Measurements from ENCODE around the gene CROCC2.

The CROCC2 gene

DNA sequence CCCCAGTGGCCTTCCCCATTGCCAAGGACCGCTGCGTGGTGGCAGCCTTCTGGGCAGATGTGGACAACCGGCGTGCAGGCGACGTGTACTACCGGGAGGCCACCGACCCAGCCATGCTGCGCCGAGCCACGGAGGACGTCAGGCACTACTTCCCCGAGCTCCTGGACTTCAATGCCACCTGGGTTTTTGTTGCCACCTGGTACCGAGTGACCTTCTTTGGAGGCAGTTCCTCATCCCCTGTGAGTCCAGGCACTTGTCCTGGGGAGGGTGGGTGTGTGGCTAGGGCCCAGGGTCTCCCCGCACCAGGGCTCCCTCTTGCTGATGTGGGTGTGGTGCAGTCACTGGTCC, 124.2 kb downstream of the CROCC2 start:
- DNase-seq (ENCODE audit: low read depth in 2 of 2), result no peak
- TF ChIP-seq, protein P1, sequence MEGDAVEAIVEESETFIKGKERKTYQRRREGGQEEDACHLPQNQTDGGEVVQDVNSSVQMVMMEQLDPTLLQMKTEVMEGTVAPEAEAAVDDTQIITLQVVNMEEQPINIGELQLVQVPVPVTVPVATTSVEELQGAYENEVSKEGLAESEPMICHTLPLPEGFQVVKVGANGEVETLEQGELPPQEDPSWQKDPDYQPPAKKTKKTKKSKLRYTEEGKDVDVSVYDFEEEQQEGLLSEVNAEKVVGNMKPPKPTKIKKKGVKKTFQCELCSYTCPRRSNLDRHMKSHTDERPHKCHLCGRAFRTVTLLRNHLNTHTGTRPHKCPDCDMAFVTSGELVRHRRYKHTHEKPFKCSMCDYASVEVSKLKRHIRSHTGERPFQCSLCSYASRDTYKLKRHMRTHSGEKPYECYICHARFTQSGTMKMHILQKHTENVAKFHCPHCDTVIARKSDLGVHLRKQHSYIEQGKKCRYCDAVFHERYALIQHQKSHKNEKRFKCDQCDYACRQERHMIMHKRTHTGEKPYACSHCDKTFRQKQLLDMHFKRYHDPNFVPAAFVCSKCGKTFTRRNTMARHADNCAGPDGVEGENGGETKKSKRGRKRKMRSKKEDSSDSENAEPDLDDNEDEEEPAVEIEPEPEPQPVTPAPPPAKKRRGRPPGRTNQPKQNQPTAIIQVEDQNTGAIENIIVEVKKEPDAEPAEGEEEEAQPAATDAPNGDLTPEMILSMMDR (IDR thresholded peaks at IDR 0.05; ENCODE audit: low read depth, low read length), result no peak
- no peak overlapping the region for H3K4me3 ChIP-seq (replicated peaks in 1 of 2; ENCODE audit: low read depth in 2 of 2, low read length in 2 of 2)

DNA sequence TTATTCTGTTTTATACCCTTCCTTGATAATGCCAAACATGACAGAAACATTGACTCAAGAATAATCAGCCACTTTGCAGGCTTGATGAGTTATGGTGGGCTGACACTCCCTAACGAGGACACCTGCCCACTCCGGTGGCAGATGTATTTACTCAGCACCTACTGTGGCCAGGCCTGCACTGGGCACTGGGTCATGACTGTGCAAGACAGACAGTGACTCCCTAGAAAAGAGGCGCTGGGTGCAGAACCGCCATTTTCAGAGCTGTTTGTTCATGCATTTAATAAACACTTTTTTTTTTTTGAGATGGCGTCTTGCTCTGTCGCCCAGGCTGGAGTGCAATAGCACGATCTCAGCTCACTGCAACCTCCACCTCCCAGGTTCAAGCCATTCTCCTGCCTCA, 124.7 kb downstream of the CROCC2 start:
- no peak for DNase-seq (ENCODE audit: low read depth in 2 of 2)
- H3K4me3 ChIP-seq (replicated peaks in 1 of 2; ENCODE audit: low read depth in 2 of 2, low read length in 2 of 2), result no peak overlapping the region
- TF ChIP-seq, protein P1 (IDR thresholded peaks at IDR 0.05; ENCODE audit: low read depth, low read length), result no peak

DNA sequence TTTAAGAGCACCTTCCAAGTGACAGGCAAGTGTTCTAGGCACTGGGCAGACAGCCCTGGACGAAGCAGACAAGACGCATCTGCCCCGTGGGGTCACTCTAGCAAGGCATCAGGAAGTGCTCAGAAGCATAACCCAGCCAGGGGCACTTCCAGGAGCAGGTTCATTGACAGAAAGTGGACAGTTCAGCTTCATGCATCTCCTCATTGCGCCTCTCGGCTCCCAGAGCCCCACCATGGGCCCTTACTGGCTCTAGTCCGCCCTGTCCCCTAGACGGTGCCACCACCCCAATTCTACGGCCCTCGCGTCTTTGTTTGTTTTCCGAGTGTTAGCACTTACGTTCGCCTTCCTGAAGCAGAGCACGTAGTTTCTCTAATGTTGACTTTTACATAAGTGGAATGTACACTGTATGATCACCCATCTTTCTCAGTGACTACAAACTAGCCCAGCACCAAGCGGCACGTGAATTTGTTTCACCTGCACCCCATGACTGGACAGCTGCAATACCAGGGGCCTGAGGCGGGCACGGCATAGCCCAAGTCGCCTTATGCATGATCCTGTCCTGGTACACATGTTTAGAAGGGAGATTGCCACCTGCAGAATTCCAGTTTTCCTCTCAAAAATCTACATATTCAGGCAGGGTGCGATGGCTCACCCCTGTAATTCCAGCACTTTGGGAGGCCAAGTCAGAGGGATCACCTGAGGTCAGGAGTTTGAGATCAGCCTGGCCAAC, 125.5 kb downstream of the CROCC2 start:
- TF ChIP-seq, protein P1 (IDR thresholded peaks at IDR 0.05; ENCODE audit: low read depth, low read length), result no peak
- no peak overlapping the region for H3K4me3 ChIP-seq (replicated peaks in 1 of 2; ENCODE audit: low read depth in 2 of 2, low read length in 2 of 2)
- no peak for DNase-seq (ENCODE audit: low read depth in 2 of 2)

DNA sequence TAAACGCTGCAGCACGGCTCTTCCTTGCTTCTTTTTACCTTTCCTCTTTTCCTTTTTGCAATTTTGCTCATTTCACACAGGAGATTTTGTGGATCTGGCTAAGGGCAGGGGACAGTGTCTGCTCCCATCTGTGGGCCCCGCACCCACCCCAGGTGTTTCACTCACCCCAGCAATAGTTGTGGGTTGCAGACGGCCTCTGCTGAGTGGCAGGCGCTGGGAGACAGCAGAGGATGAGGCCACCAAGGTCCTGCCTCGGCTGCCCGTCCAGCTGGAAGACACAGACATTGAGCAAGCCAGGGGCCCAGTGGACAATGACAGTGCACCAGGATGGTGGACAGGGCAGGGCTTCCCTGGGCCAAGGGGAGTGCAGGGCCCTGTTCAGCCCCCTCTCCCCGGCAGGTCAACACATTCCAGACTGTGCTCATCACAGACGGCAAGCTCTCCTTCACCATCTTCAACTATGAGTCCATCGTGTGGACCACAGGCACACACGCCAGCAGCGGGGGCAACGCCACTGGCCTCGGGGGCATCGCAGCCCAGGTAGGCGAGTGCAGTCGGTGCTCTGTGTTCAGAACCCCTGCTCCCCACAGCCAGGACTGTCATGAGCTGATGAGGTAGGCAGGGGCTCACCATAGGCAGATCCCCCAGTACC, 127.3 kb downstream of the CROCC2 start:
- TF ChIP-seq, protein P1 (IDR thresholded peaks at IDR 0.05; ENCODE audit: low read depth, low read length), result no peak
- DNase-seq (ENCODE audit: low read depth in 2 of 2), result no peak
- H3K4me3 ChIP-seq (replicated peaks in 1 of 2; ENCODE audit: low read depth in 2 of 2, low read length in 2 of 2), result no peak overlapping the region

DNA sequence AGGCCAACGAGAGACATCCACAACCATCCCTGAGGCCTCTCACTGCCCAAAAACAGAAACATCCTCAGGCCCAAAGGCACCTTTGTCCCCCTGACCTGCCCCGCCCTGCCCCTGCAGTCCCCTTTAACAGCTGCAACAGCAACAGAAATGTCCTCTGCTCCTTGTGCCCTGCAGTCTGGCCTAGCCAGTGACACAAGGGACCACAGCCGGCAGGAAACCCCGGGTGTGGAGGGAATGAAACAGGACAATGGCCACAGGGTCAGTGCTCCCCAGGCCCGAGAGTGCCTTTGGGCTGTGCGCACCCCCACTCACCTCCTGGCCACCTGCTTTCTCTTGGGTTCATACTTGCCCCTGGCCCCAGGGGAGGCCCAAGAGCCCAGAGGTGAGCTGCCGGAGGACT, 127.9 kb downstream of the CROCC2 start:
- no peak overlapping the region for H3K4me3 ChIP-seq (replicated peaks in 1 of 2; ENCODE audit: low read depth in 2 of 2, low read length in 2 of 2)
- TF ChIP-seq, protein P1 (IDR thresholded peaks at IDR 0.05; ENCODE audit: low read depth, low read length), result no peak
- DNase-seq (ENCODE audit: low read depth in 2 of 2), result no peak

DNA sequence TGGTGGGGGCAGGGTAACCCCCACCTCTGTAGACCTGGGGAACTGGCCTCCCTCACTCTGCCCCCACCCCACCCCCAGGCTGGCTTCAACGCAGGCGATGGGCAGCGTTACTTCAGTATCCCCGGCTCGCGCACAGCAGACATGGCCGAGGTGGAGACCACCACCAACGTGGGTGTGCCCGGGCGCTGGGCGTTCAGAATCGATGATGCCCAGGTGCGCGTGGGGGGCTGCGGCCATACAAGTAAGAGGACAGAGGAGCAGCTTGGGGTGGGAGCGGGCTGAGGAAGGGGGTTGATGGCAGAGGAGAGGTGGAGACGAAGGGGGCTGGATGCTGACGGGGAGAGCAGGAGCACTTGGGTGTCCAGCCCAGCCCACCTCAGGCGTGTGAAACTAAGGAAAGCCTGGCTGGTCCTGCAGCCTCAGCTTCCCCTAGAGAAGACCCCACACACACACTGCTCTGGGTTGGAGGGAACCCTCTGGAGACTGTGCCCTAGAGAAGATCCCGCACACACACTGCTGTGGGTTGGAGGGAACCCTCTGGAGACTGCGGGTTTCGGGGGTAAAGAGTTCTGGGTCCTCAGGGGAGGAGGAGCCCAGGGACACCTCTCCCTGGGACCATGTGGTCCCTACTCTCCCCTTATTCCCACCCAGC, 128.5 kb downstream of the CROCC2 start:
- no peak for DNase-seq (ENCODE audit: low read depth in 2 of 2)
- TF ChIP-seq, protein P1 (IDR thresholded peaks at IDR 0.05; ENCODE audit: low read depth, low read length), result no peak
- H3K4me3 ChIP-seq (replicated peaks in 1 of 2; ENCODE audit: low read depth in 2 of 2, low read length in 2 of 2), result no peak overlapping the region

All from cardiac fibroblast (primary cell).